ENCODE results near the gene CDH13.

Gene CDH13

GRCh38 chr16:83652943-83653342, 1026.2 kb downstream of the CDH13 start:
- TF ChIP-seq CTCF (conservative IDR thresholded peaks at IDR 0.05) (no peak), ZFX (IDR thresholded peaks at IDR 0.05) (no peak)
- no peak overlapping the region for H3K27ac ChIP-seq

- no peak overlapping the region for H3K27ac ChIP-seq
- TF ChIP-seq CTCF (conservative IDR thresholded peaks at IDR 0.05): no peak
- no peak for TF ChIP-seq ZFX (IDR thresholded peaks at IDR 0.05)
Measured at GRCh38 chr16:83653785-83654184, 1027.0 kb downstream of the CDH13 start.

- H3K27ac ChIP-seq: no peak overlapping the region
- TF ChIP-seq ZFX (IDR thresholded peaks at IDR 0.05) (no peak), CTCF (conservative IDR thresholded peaks at IDR 0.05) (no peak)
Measured at GRCh38 chr16:83660282-83660681, 1033.5 kb downstream of the CDH13 start.

- no peak for TF ChIP-seq ZFX (IDR thresholded peaks at IDR 0.05)
- TF ChIP-seq CTCF (conservative IDR thresholded peaks at IDR 0.05): no peak
- H3K27ac ChIP-seq: no peak overlapping the region
Measured at GRCh38 chr16:83661656-83662055, 1034.9 kb downstream of the CDH13 start.

GRCh38 chr16:83666449-83666848, 1039.7 kb downstream of the CDH13 start:
- TF ChIP-seq ZFX (IDR thresholded peaks at IDR 0.05) (no peak), CTCF (conservative IDR thresholded peaks at IDR 0.05) (no peak)
- no peak overlapping the region for H3K27ac ChIP-seq

GRCh38 chr16:83669456-83669855, 1042.7 kb downstream of the CDH13 start:
- H3K27ac ChIP-seq: no peak overlapping the region
- TF ChIP-seq ZFX (IDR thresholded peaks at IDR 0.05) (no peak), CTCF (conservative IDR thresholded peaks at IDR 0.05) (no peak)

GRCh38 chr16:83674931-83675535, 1048.3 kb downstream of the CDH13 start:
- TF ChIP-seq ZFX (IDR thresholded peaks at IDR 0.05) (no peak), CTCF (conservative IDR thresholded peaks at IDR 0.05) (no peak)
- no peak overlapping the region for H3K27ac ChIP-seq
